Ascending aorta (tissue), 2 donors: Measurements from ENCODE around the gene PTTG1IP2. TPM values are rescaled to one million over a fixed set of nuclear protein-coding genes. Genes with fewer than 3 reads are reported as not detected.
"Not testable (repeated sequence)": the region's sequence is repeated elsewhere in the genome, so short reads cannot be mapped to it uniquely, and the experiment has no call there.

Source experiments
- DNase-seq, 2 donors: peaks; one replicate each; pipeline ENCODE4 v3.0.0-alpha.2; 2019; ENCODE audit warnings: low spot score in 2 of 2
- H3K27ac ChIP-seq, 2 donors: fragments of 200-600 bp; sonication (generic); one replicate each; pipeline ENCODE4 v1.5.1; 2016 to 2017; ENCODE audit warnings: mild to moderate bottlenecking in 1 of 2
- H3K27me3 ChIP-seq: fragments of 200-600 bp; sonication (generic); one replicate; pipeline ENCODE4 v1.5.1; 2017
- H3K36me3 ChIP-seq, 2 donors: fragments of 200-600 bp; sonication (generic); one replicate each; pipeline ENCODE4 v1.5.1; 2016
- H3K4me1 ChIP-seq, 2 donors: fragments of 200-600 bp; sonication (generic); one replicate each; pipeline ENCODE4 v1.5.1; 2016 to 2017; ENCODE audit warnings: mild to moderate bottlenecking in 1 of 2
- H3K4me3 ChIP-seq, 2 donors: fragments of 200-600 bp; sonication (generic); one replicate each; pipeline ENCODE4 v1.5.1; 2016 to 2017; ENCODE audit warnings: mild to moderate bottlenecking in 1 of 2
- H3K9me3 ChIP-seq, 2 donors: fragments of 200-600 bp; sonication (generic); one replicate each; pipeline ENCODE4 v1.5.1; 2016
- CTCF ChIP-seq, 3 experiments: fragments of 200-600 bp in 2 of 3; fragments of 450-650 bp in 1 of 3; sonication (generic) in 2 of 3; IDR thresholded peaks; one replicate each; pipeline ENCODE4 v1.5.1; 2016 to 2019; ENCODE audit warnings: antibody characterized with exemption in 3 of 3, mild to moderate bottlenecking in 1 of 3, moderate library complexity in 1 of 3
- intact Hi-C: fragments of 100-400 bp; cut with DNase I; formaldehyde crosslinking; loops from one replicate; pipeline ENCODE4 v1.15.1; 2023
- total RNA-seq: library from RNA; depleted of rRNA; stranded (reverse); fragments of >200 nt; gene quantifications from one replicate; pipeline ENCODE4 v1.1.0, GENCODE V29; 2016

The PTTG1IP2 gene
- total RNA-seq, 1 donor from 2014 or later: not detected

GRCh38 chr7:90453931-90454330, 15.5 kb upstream of the PTTG1IP2 start:
- intact Hi-C loops: loop anchor here (10.0 kb wide), 1 partner anchor 171 kb away; no protein-coding TSS in a partner anchor

GRCh38 chr7:90455163-90456030, 14.0 kb upstream of the PTTG1IP2 start:
- Histone ChIP-seq H3K36me3 (no peaks in the 10 kb centered on the region), H3K4me1 (no peaks in the 10 kb centered on the region), H3K4me3 (peak overlapping the region; percentile 25 to 35), H3K27ac (no peak overlapping the region), H3K9me3 (no peaks in the 10 kb centered on the region), H3K27me3 (no peaks in the 10 kb centered on the region)
- peak; percentile 53 to 71 (median 59) for TF ChIP-seq CTCF (IDR thresholded peaks at IDR 0.05)
- intact Hi-C loops: loop anchor here (2.0 to 10.0 kb wide), 2 partner anchors 169 to 579 kb away; no protein-coding TSS in a partner anchor
- DNase-seq: no peak

More at GRCh38 chr7:90453931-90454330, 15.5 kb upstream of the PTTG1IP2 start:
- no peak for DNase-seq
- Histone ChIP-seq H3K36me3 (no peaks in the 10 kb centered on the region), H3K27ac (no peak overlapping the region), H3K4me1 (no peaks in the 10 kb centered on the region), H3K27me3 (no peaks in the 10 kb centered on the region), H3K4me3 (no peak overlapping the region), H3K9me3 (no peaks in the 10 kb centered on the region)
- no peak for TF ChIP-seq CTCF (IDR thresholded peaks at IDR 0.05)

- H3K4me1 ChIP-seq: no peaks in the 10 kb centered on the region
- intact Hi-C loops: loop anchor here (10.0 kb wide), 1 partner anchor 167 kb away; no protein-coding TSS in a partner anchor
- DNase-seq: no peak
- no peaks in the 10 kb centered on the region for H3K36me3 ChIP-seq
- no peak overlapping the region for H3K27ac ChIP-seq
- no peak for TF ChIP-seq CTCF (IDR thresholded peaks at IDR 0.05)
- no peaks in the 10 kb centered on the region for H3K27me3 ChIP-seq
- H3K4me3 ChIP-seq: no peak overlapping the region
- H3K9me3 ChIP-seq: no peaks in the 10 kb centered on the region
Measured at GRCh38 chr7:90458104-90458503, 11.3 kb upstream of the PTTG1IP2 start.

GRCh38 chr7:90459888-90460287, 9.6 kb upstream of the PTTG1IP2 start:
- DNase-seq: no peak
- Histone ChIP-seq H3K4me3 (no peak overlapping the region), H3K4me1 (no peaks in the 10 kb centered on the region), H3K27ac (no peak overlapping the region), H3K36me3 (no peaks in the 10 kb centered on the region), H3K27me3 (no peaks in the 10 kb centered on the region), H3K9me3 (no peaks in the 10 kb centered on the region)
- intact Hi-C loops: loop anchor here (10.0 kb wide), 1 partner anchor 165 kb away; no protein-coding TSS in a partner anchor
- TF ChIP-seq CTCF (IDR thresholded peaks at IDR 0.05): no peak

- intact Hi-C loops: no loop called here
Measured at GRCh38 chr7:90461219-90461618, 8.2 kb upstream of the PTTG1IP2 start.

GRCh38 chr7:90463151-90463628, 6.2 kb upstream of the PTTG1IP2 start:
- DNase-seq, intact Hi-C loops, H3K9me3 ChIP-seq, H3K4me1 ChIP-seq, H3K36me3 ChIP-seq, H3K27me3 ChIP-seq: not testable (repeated sequence)
- Histone ChIP-seq H3K4me3 (peak overlapping the region; percentile 27 to 59), H3K27ac (peak overlapping the region in 1 of 2 donors; percentile 23)

More at GRCh38 chr7:90461219-90461618, 8.2 kb upstream of the PTTG1IP2 start:
- no peak for DNase-seq
- no peak overlapping the region for H3K4me3 ChIP-seq
- no peaks in the 10 kb centered on the region for H3K9me3 ChIP-seq
- no peaks in the 10 kb centered on the region for H3K36me3 ChIP-seq
- no peak overlapping the region for H3K27ac ChIP-seq
- no peak for TF ChIP-seq CTCF (IDR thresholded peaks at IDR 0.05)
- H3K27me3 ChIP-seq: no peaks in the 10 kb centered on the region
- H3K4me1 ChIP-seq: no peaks in the 10 kb centered on the region
